ENCODE measurements around the gene SHH.

DNA sequence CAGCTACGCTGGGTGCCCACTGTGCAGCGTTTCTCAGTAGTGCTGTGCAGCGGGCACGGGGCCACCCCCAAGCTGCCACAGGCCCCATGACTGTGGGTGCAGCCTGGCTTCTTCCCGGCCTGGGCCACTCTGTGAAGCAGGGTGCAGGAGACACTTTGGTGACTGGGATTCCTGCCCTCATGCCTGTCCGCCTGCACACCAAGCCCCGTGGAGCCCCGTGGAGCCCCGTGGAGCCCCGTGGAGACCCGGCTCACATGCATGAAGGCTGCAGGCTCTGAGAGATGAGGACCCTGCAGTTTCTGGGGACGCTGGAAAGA lies 3.9 kb upstream of the SHH start:
- TF ChIP-seq POLR2AphosphoS5 (IDR thresholded peaks at IDR 0.05; ENCODE audit: low read depth, low read length) (no peak), SPI1 (IDR thresholded peaks at IDR 0.05; ENCODE audit: low read depth, low read length) (no peak), TAF1 (IDR thresholded peaks at IDR 0.05; ENCODE audit: low read depth, low read length) (no peak), POLR2A (IDR thresholded peaks at IDR 0.05; ENCODE audit: low read depth, low read length) (no peak)

Data from GM12891 (cell line).